Measurements from ENCODE around the gene SRL. TPM values are rescaled to one million over a fixed set of nuclear protein-coding genes. Genes with fewer than 3 reads are reported as not detected.

Gene SRL
- total RNA-seq, 1 donor from 2014 or later: not detected

DNA sequence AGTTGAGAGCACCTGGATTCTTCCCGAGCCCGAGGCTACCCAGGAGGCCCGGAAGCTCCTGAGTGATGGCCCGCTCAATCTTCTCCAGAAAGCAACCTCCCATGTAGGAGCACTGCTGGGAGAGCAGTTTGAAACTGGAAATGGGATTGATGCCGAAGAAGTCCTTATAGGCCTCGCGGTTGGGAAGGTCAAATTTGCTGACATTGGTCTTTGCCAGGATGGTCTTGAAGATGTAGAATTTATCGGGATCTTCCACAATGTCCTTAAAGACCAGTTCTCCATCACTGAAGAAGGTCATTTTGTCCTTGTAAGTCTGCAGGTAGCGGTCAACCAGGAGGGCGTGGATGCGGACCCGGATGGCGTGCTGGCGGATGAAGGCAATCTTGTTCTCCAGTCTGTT lies 49.7 kb downstream of the SRL start:
- TF ChIP-seq, protein P1, sequence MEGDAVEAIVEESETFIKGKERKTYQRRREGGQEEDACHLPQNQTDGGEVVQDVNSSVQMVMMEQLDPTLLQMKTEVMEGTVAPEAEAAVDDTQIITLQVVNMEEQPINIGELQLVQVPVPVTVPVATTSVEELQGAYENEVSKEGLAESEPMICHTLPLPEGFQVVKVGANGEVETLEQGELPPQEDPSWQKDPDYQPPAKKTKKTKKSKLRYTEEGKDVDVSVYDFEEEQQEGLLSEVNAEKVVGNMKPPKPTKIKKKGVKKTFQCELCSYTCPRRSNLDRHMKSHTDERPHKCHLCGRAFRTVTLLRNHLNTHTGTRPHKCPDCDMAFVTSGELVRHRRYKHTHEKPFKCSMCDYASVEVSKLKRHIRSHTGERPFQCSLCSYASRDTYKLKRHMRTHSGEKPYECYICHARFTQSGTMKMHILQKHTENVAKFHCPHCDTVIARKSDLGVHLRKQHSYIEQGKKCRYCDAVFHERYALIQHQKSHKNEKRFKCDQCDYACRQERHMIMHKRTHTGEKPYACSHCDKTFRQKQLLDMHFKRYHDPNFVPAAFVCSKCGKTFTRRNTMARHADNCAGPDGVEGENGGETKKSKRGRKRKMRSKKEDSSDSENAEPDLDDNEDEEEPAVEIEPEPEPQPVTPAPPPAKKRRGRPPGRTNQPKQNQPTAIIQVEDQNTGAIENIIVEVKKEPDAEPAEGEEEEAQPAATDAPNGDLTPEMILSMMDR (conservative IDR thresholded peaks at IDR 0.05; ENCODE audit: low read depth, low read length): no peak
- DNase-seq (ENCODE audit: low read depth): no peak
- H3K4me3 ChIP-seq (ENCODE audit: low read depth, low read length): no peak overlapping the region

DNA sequence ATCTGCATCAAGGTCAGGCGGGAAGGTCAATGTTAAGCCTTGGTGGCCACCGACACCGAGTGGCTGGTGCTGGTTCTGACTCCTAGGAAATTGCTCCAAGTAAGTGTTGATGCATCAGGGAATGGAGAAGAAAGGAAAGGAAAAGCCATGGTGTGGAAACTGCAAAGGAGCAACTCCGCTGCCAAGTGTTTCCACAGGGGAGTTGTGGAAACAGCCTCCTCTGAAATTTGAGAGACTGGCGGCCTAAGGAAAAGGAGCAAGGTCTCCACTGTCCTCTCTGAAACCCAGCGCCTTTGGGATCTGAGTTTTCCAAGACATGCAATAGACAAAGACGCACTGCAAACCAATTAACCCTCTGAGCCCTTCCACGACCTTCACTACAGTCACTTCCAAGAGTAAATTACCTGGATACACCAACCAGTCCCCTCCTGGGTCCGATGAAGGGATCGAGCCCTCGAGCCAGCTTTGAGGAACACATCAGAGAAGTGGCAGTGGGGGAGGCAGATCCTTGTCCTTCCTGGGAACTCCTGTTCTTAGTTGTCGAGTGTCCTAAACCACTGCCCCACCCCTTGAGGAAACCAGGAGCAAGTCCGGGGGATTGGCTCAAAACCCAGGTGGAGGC lies 51.1 kb downstream of the SRL start:
- TF ChIP-seq, protein P1 (conservative IDR thresholded peaks at IDR 0.05; ENCODE audit: low read depth, low read length): no peak
- DNase-seq (ENCODE audit: low read depth): no peak

DNA sequence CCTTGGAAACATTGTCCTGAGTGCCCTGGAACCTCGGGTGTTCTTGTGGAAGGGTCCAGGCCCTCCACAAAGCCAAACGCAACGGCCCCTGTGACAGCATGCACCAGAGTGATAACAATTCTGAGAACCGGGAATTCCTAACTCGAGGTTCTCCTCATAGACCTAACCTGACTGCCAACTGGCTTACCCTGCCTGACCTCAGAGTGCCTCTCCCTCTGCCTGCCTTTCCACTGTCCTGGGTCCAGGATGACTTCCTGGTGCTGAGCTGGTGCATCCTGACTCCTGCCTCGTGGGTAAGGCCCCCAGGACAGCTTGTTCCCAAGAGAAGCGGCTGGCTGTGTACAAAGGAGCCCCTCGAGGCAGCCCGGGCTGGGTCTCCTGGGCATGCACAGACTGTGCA lies 51.8 kb downstream of the SRL start:
- H3K4me3 ChIP-seq (ENCODE audit: low read depth, low read length): no peak overlapping the region
- no peak for DNase-seq (ENCODE audit: low read depth)
- TF ChIP-seq, protein P1 (conservative IDR thresholded peaks at IDR 0.05; ENCODE audit: low read depth, low read length): no peak

More for the DNA sequence above, 51.1 kb downstream of the SRL start:
- no peak overlapping the region for H3K4me3 ChIP-seq (ENCODE audit: low read depth, low read length)

DNA sequence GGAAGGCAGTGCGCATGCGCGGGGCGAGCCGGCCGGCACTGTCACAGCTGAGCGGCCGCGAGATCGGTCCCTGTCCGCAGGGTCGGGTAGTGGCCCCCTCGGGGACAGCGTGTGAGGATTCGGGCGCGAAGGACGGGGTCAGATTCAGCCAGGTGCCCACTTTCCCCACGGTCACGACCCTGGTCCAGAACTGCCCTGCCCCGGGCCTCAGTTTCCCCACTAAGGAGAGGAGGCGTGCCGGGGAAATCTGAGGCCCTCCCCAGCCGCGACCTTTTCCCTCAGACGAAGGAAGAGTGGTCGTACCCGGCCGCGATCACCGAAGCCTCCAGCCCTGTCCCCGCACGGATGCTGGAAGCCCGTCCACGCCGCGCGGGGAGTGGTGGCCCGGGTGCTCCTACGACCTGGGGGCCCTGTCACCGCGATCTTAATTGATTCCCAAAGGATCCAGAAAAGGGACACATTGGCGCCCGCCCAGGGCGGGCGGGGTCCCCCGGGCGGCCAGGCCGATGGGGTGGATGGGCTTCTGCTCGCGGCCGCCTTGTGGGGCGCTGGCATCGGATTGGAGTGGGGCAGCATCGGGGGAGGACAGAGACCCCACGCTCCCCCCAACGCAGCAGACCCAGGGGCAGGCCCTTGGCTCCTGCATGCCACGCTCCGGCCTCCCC lies 57.7 kb downstream of the SRL start:
- DNase-seq (ENCODE audit: low read depth): no peak
- H3K4me3 ChIP-seq (ENCODE audit: low read depth, low read length): peak overlapping the region; percentile 67
- TF ChIP-seq, protein P1 (conservative IDR thresholded peaks at IDR 0.05; ENCODE audit: low read depth, low read length): no peak

DNA sequence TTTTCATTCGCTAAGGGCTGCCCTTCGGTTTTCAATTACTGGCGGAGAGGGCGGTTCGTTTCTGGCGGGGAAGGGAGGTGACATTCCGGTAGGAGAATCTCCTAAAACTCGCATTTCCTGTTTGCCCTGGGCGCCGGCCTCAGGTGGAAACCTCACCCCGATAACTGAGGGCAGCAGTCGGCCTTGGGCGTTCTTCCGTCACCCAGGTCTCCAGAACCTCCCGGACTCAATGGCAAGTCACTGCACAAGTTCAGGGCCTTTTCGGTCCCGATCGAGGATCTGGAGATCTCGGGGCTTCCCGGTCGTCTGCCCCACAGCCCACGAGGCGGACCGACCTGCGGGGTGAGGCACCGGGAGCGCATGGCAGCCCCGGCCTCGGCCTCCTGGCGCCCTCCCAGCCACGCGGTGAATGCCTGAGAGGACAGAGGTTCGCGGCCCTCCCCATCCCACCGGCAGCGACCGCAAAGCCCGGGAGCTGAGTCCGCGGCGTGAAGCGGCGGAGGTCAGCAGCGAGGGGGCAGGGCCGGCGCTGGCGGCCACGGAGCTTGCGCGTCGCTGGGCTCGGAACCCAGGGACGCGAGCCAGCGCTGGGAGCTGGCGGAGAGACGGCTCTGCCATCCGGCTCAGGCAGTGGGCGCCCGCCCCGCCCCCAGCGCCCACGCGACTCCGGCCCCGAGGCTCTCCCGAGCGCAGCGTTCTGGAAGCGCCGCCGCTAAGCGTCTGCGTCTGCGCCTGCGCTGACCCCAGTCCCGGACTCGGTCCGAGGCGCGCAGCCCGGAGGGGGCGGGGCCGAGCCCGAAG lies 58.4 kb downstream of the SRL start:
- TF ChIP-seq, protein P1 (conservative IDR thresholded peaks at IDR 0.05; ENCODE audit: low read depth, low read length): no peak
- H3K4me3 ChIP-seq (ENCODE audit: low read depth, low read length): peak overlapping the region; percentile 67
- DNase-seq (ENCODE audit: low read depth): no peak

DNA sequence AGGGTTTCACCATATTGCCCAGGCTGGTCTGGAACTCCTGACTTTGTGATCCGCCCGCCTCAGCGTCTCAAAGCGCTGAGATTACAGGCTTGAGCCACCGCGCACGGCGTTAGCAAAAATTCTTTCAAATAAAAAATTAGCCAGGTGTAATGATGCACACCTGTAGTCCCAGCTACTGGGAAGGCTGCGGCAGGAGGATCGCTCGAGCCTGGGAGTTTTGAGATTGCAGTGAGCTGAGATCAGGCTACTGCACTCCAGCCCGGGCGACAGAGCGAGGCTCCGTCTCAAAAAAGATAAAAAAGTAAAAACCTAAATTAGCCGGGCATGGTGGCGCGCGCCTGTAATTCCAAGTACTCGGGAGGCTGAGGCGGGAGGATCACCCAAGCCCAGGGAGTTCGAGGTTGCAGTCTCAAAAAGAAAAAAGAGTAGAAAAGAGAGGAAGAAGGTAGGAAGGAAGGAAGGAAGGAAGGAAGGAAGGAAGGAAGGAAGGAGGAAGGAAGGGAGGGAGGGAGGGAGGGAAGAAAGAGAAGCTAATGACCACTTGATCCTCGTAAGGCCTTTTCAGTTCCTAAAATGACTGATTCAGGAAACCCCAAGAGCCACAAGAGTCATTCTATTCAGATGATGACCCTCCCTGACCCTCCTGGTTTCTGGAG lies 59.2 kb downstream of the SRL start:
- H3K4me3 ChIP-seq (ENCODE audit: low read depth, low read length): peak overlapping the region; percentile 67
- TF ChIP-seq, protein P1 (conservative IDR thresholded peaks at IDR 0.05; ENCODE audit: low read depth, low read length): no peak
- no peak for DNase-seq (ENCODE audit: low read depth)

All from epithelial cell of proximal tubule (primary cell).